DOHH2 (cell line): ENCODE results near the gene MED13.

Experiments
- H3F3A ChIP-seq: fragments of 200-600 bp; sonication (generic), shearing (Covaris generic); 2 replicates; pipeline ENCODE4 v1.6.0; 2016; ENCODE audit warnings: antibody characterized with exemption, mild to moderate bottlenecking; ENCODE audit not compliant: control insufficient read depth, insufficient read depth
- H3K27ac ChIP-seq: fragments of 200-600 bp; sonication (generic); 2 replicates; pipeline ENCODE4 v1.5.1; 2014; ENCODE audit warnings: low read depth, mild to moderate bottlenecking, low read length, moderate library complexity
- H3K27me3 ChIP-seq: fragments of 200-600 bp; sonication (generic); 2 replicates; pipeline ENCODE4 v1.6.1; 2014; ENCODE audit warnings: mild to moderate bottlenecking, low read length, mixed read lengths; ENCODE audit not compliant: control insufficient read depth
- H3K36me3 ChIP-seq: fragments of 200-600 bp; sonication (generic); 2 replicates; pipeline ENCODE4 v1.6.1; 2014; ENCODE audit warnings: mild to moderate bottlenecking, low read length, moderate library complexity, mixed read lengths; ENCODE audit not compliant: control insufficient read depth
- H3K4me1 ChIP-seq: fragments of 200-600 bp; sonication (generic); 2 replicates; pipeline ENCODE4 v1.6.1; 2014; ENCODE audit warnings: mild to moderate bottlenecking, low read length, mixed read lengths; ENCODE audit not compliant: control insufficient read depth
- H3K4me2 ChIP-seq: fragments of 200-600 bp; sonication (generic); 2 replicates; pipeline ENCODE4 v1.6.0; 2014; ENCODE audit warnings: mild to moderate bottlenecking, low read length, moderate library complexity
- H3K4me3 ChIP-seq: fragments of 200-600 bp; sonication (generic); 2 replicates; pipeline ENCODE4 v1.5.1; 2014; ENCODE audit warnings: mild to moderate bottlenecking, low read length, mixed read lengths
- H3K79me2 ChIP-seq: fragments of 200-600 bp; sonication (generic); 2 replicates; pipeline ENCODE4 v1.6.1; 2014; ENCODE audit warnings: mild to moderate bottlenecking, low read length, mixed read lengths; ENCODE audit not compliant: control insufficient read depth
- H3K9me2 ChIP-seq: fragments of 200-600 bp; sonication (generic); replicated peaks from 2 replicates; pipeline ENCODE4 v1.6.1; 2014; ENCODE audit warnings: mild to moderate bottlenecking, low read length, mixed read lengths; ENCODE audit not compliant: control insufficient read depth
- H3K9me3 ChIP-seq: fragments of 200-600 bp; sonication (generic); 2 replicates; pipeline ENCODE4 v1.6.1; 2014; ENCODE audit warnings: antibody characterized with exemption, low read length, mixed read lengths; ENCODE audit not compliant: control insufficient read depth, insufficient read depth
- H4K20me1 ChIP-seq: fragments of 200-600 bp; sonication (generic); 2 replicates; pipeline ENCODE4 v1.6.0; 2014; ENCODE audit warnings: low read depth, mild to moderate bottlenecking, antibody characterized with exemption, low read length, moderate library complexity; ENCODE audit not compliant: control insufficient read depth, insufficient read depth
- CTCF ChIP-seq: fragments of 200-600 bp; sonication (generic); IDR thresholded peaks from one replicate; pipeline ENCODE4 v1.5.1; 2014; ENCODE audit warnings: antibody characterized with exemption, mild to moderate bottlenecking, low read depth, low read length; ENCODE audit not compliant: poor library complexity, severe bottlenecking
- EZH2phosphoT487 ChIP-seq: fragments of 200-600 bp; sonication (generic); IDR thresholded peaks from 2 replicates; pipeline ENCODE4 v1.6.1; 2017; ENCODE audit warnings: borderline replicate concordance, mild to moderate bottlenecking, antibody characterized with exemption, low read length, moderate library complexity, mixed read lengths

MED13 gene

GRCh38 chr17:62033317-62033716 lies 31.8 kb downstream of the MED13 start:
- H3K27me3 ChIP-seq, result no peaks in the 10 kb centered on the region
- no peaks in the 10 kb centered on the region for H3K4me1 ChIP-seq
- H3K4me2 ChIP-seq, result no peak overlapping the region
- no peak overlapping the region for H3K4me3 ChIP-seq
- TF ChIP-seq CTCF (no peak), EZH2phosphoT487 (no peak)
- no peaks in the 10 kb centered on the region for H3K9me3 ChIP-seq
- H4K20me1 ChIP-seq, result peaks cover 4% of the 10 kb centered on the region; the same call in 1 of the 2 replicates
- H3K79me2 ChIP-seq, result peaks cover 53% of the 10 kb centered on the region
- no peaks in the 10 kb centered on the region for H3K9me2 ChIP-seq
- no peaks in the 10 kb centered on the region for H3F3A ChIP-seq
- H3K36me3 ChIP-seq, result peaks cover 72% of the 10 kb centered on the region
- H3K27ac ChIP-seq, result no peak overlapping the region

- Histone ChIP-seq H3K4me3 (no peak overlapping the region), H3K36me3 (peaks cover 80% of the 10 kb centered on the region), H3K27ac (no peak overlapping the region), H3K4me1 (no peaks in the 10 kb centered on the region), H3F3A (no peaks in the 10 kb centered on the region), H3K4me2 (no peak overlapping the region), H3K9me2 (no peaks in the 10 kb centered on the region), H3K27me3 (no peaks in the 10 kb centered on the region), H3K9me3 (no peaks in the 10 kb centered on the region), H4K20me1 (peaks cover 4% of the 10 kb centered on the region; the same call in 1 of the 2 replicates), H3K79me2 (peaks cover 53% of the 10 kb centered on the region)
- no peak for TF ChIP-seq CTCF
- no peak for TF ChIP-seq EZH2phosphoT487
Measured at GRCh38 chr17:62032480-62032879, 32.6 kb downstream of the MED13 start.

- H3K9me2 ChIP-seq, result no peaks in the 10 kb centered on the region
- peaks cover 91% of the 10 kb centered on the region for H3K36me3 ChIP-seq
- no peaks in the 10 kb centered on the region for H3K4me1 ChIP-seq
- no peak overlapping the region for H3K4me3 ChIP-seq
- TF ChIP-seq EZH2phosphoT487 (no peak), CTCF (no peak)
- H3F3A ChIP-seq, result no peaks in the 10 kb centered on the region
- H3K27me3 ChIP-seq, result no peaks in the 10 kb centered on the region
- H3K27ac ChIP-seq, result no peak overlapping the region
- peaks cover 4% of the 10 kb centered on the region; the same call in 1 of the 2 replicates for H4K20me1 ChIP-seq
- H3K4me2 ChIP-seq, result no peak overlapping the region
- H3K79me2 ChIP-seq, result peaks cover 50% of the 10 kb centered on the region
- H3K9me3 ChIP-seq, result no peaks in the 10 kb centered on the region
Measured at GRCh38 chr17:62030264-62030663, 34.8 kb downstream of the MED13 start.

GRCh38 chr17:62024866-62025265 lies 40.2 kb downstream of the MED13 start:
- Histone ChIP-seq H3K9me3 (no peaks in the 10 kb centered on the region), H3K27me3 (no peaks in the 10 kb centered on the region), H3K4me2 (no peak overlapping the region), H3K4me3 (no peak overlapping the region), H3K27ac (no peak overlapping the region), H3F3A (no peaks in the 10 kb centered on the region), H3K9me2 (no peaks in the 10 kb centered on the region), H3K36me3 (peaks cover 82% of the 10 kb centered on the region), H3K79me2 (peaks cover 35% of the 10 kb centered on the region), H4K20me1 (no peaks in the 10 kb centered on the region), H3K4me1 (no peaks in the 10 kb centered on the region)
- no peak for TF ChIP-seq CTCF
